Measurements from ENCODE around the gene CASR. TPM values are rescaled to one million over a fixed set of nuclear protein-coding genes. Genes with fewer than 3 reads are reported as not detected.

Gene CASR
- total and polyA plus RNA-seq, 2 of the 4 experiments (the other 2 are of a cell fraction): not detected

DNA sequence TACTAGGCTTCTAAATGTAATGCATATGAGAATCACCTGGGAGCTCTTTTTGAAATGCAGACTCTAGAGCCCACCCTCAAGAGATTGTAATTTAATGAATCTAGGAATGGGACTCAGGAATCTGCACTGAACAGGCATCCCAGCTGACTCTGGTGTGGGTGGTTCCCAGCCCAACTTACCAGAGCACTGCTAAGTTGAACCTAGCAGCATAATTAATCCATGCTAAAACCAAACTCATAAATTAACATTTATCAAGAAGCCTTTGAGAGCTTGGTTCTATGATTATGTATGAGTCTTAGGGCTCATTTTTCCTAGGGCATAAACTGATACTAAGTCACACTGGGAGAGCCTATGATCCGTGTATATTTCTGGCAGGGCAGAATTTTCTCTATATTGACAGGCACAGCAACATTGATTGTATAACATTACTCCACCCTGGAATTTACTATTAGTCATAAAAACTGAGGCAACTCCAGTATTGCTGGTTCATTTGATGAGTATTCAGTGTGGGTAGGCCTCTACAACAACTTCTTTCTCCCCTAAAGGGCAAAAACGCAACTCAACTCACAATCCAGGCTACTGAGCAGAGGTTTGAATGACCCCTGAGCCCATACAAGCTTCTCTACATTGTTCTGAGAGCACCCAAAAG, 130.9 kb downstream of the CASR start:
- Histone ChIP-seq H4K20me1 (ENCODE audit: insufficient read depth, low read length) (no peaks in the 10 kb centered on the region), H3K4me3 (ENCODE audit: insufficient read depth, low read depth, low read length) (no peak overlapping the region), H3K9me3 (ENCODE audit: control insufficient read depth, insufficient read depth, low read length) (no peaks in the 10 kb centered on the region), H3K9ac (ENCODE audit: low read depth, low read length) (no peak overlapping the region), H3K79me1 (ENCODE audit: low read depth in 1 of 2, low read length in 2 of 2) (no peaks in the 10 kb centered on the region), H2AFZ (replicated peaks; ENCODE audit: low read length, poor library complexity) (no peak overlapping the region), H2BK15ac (ENCODE audit: low read depth, low read length) (no peak overlapping the region), H2AK5ac (ENCODE audit: low read depth, low read length) (no peak overlapping the region), H2BK120ac (ENCODE audit: low read depth, low read length) (no peak overlapping the region), H2BK20ac (ENCODE audit: low read depth, low read length) (no peak overlapping the region), H2AK9ac (replicated peaks; ENCODE audit: low read depth, low read length, poor library complexity) (no peak overlapping the region), H3K4me1 (ENCODE audit: control insufficient read depth, insufficient read depth, low read length) (no peaks in the 10 kb centered on the region), H3K4ac (ENCODE audit: low read depth, low read length) (no peak overlapping the region), H4K8ac (ENCODE audit: low read depth in 2 of 2, low read length in 2 of 2) (no peak overlapping the region), H4K5ac (ENCODE audit: low read depth, low read length) (no peak overlapping the region), H4K91ac (ENCODE audit: insufficient read depth, low read depth, low read length) (no peak overlapping the region), H3K23ac (ENCODE audit: low read depth, low read length) (no peak overlapping the region), H3K4me2 (ENCODE audit: low read depth, low read length) (no peak overlapping the region), H2BK5ac (ENCODE audit: low read depth, low read length, poor library complexity, severe bottlenecking) (no peak overlapping the region), H3K18ac (ENCODE audit: low read depth, low read length) (no peak overlapping the region), H3K56ac (ENCODE audit: extremely low read depth, insufficient read depth, low read length) (no peak overlapping the region), H3K27ac (ENCODE audit: insufficient read depth, low read length) (no peak overlapping the region), H3K9me1 (ENCODE audit: insufficient read depth, low read length) (no peaks in the 10 kb centered on the region), H3K14ac (replicated peaks; ENCODE audit: low read depth, low read length) (no peak overlapping the region), H3K36me3 (ENCODE audit: control insufficient read depth, insufficient read depth, low read length) (no peaks in the 10 kb centered on the region), H3K27me3 (ENCODE audit: control insufficient read depth, insufficient read depth, low read length) (no peaks in the 10 kb centered on the region; the same call in 1 of the 2 replicates)
- ChIA-PET CTCF (no interaction called here), POLR2A (ENCODE audit: unreplicated experiment) (no interaction called here)
- no TSS peak for BruUV-seq (replicated peaks)
- in situ Hi-C loops (cut with MboI; ENCODE audit: low sequenced_read_pairs) (no loop called here), dilution Hi-C loops (cut with HindIII; ENCODE audit: low sequenced_read_pairs, unreplicated experiment) (no loop called here), intact Hi-C loops (cut with micrococcal nuclease) (no loop called here)
- peak; percentile 35 for ATAC-seq (ENCODE audit: low read depth)
- no CpG with 5 or more reads among the region's 2 CpGs for WGBS, 2 experiments (ENCODE audit: extremely low coverage in 2 of 2, insufficient read length in 1 of 2)
- DNase-seq: peak; percentile 7
- no peak for TF ChIP-seq RCOR1 (IDR thresholded peaks at IDR 0.05; ENCODE audit: insufficient replicate concordance, low read length)
- no peak for TF ChIP-seq POLR2A (IDR thresholded peaks at IDR 0.05; ENCODE audit: low read depth, low read length)
- no peak for TF ChIP-seq RFX5 (IDR thresholded peaks at IDR 0.05; ENCODE audit: low read depth, low read length)
- TF ChIP-seq CEBPB (IDR thresholded peaks at IDR 0.05; ENCODE audit: low read depth, low read length): no peak
- no peak for TF ChIP-seq NFE2L2 (IDR thresholded peaks at IDR 0.05; ENCODE audit: low read depth, low read length)
- TF ChIP-seq, protein P1, sequence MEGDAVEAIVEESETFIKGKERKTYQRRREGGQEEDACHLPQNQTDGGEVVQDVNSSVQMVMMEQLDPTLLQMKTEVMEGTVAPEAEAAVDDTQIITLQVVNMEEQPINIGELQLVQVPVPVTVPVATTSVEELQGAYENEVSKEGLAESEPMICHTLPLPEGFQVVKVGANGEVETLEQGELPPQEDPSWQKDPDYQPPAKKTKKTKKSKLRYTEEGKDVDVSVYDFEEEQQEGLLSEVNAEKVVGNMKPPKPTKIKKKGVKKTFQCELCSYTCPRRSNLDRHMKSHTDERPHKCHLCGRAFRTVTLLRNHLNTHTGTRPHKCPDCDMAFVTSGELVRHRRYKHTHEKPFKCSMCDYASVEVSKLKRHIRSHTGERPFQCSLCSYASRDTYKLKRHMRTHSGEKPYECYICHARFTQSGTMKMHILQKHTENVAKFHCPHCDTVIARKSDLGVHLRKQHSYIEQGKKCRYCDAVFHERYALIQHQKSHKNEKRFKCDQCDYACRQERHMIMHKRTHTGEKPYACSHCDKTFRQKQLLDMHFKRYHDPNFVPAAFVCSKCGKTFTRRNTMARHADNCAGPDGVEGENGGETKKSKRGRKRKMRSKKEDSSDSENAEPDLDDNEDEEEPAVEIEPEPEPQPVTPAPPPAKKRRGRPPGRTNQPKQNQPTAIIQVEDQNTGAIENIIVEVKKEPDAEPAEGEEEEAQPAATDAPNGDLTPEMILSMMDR (conservative IDR thresholded peaks at IDR 0.05; ENCODE audit: low read depth, low read length): no peak
- TF ChIP-seq MXI1 (IDR thresholded peaks at IDR 0.05; ENCODE audit: borderline replicate concordance, low read depth, low read length): no peak
- no peak for TF ChIP-seq BHLHE40 (IDR thresholded peaks at IDR 0.05; ENCODE audit: low read depth, low read length)
- TF ChIP-seq MAFK (IDR thresholded peaks at IDR 0.05; ENCODE audit: low read depth, low read length): no peak
- TF ChIP-seq, protein P2, sequence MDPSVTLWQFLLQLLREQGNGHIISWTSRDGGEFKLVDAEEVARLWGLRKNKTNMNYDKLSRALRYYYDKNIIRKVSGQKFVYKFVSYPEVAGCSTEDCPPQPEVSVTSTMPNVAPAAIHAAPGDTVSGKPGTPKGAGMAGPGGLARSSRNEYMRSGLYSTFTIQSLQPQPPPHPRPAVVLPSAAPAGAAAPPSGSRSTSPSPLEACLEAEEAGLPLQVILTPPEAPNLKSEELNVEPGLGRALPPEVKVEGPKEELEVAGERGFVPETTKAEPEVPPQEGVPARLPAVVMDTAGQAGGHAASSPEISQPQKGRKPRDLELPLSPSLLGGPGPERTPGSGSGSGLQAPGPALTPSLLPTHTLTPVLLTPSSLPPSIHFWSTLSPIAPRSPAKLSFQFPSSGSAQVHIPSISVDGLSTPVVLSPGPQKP (IDR thresholded peaks at IDR 0.05; ENCODE audit: borderline replicate concordance, low read depth, low read length): no peak
- TF ChIP-seq, protein P3, sequence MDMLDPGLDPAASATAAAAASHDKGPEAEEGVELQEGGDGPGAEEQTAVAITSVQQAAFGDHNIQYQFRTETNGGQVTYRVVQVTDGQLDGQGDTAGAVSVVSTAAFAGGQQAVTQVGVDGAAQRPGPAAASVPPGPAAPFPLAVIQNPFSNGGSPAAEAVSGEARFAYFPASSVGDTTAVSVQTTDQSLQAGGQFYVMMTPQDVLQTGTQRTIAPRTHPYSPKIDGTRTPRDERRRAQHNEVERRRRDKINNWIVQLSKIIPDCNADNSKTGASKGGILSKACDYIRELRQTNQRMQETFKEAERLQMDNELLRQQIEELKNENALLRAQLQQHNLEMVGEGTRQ (IDR thresholded peaks at IDR 0.05; ENCODE audit: low read depth, low read length): no peak

Measured in IMR-90 (cell line).